Measurements from ENCODE around the gene KCP.

Gene KCP

GRCh38 chr7:128938544-128939074 lies 28.1 kb upstream of the KCP start:
- no peak for DNase-seq

DNA sequence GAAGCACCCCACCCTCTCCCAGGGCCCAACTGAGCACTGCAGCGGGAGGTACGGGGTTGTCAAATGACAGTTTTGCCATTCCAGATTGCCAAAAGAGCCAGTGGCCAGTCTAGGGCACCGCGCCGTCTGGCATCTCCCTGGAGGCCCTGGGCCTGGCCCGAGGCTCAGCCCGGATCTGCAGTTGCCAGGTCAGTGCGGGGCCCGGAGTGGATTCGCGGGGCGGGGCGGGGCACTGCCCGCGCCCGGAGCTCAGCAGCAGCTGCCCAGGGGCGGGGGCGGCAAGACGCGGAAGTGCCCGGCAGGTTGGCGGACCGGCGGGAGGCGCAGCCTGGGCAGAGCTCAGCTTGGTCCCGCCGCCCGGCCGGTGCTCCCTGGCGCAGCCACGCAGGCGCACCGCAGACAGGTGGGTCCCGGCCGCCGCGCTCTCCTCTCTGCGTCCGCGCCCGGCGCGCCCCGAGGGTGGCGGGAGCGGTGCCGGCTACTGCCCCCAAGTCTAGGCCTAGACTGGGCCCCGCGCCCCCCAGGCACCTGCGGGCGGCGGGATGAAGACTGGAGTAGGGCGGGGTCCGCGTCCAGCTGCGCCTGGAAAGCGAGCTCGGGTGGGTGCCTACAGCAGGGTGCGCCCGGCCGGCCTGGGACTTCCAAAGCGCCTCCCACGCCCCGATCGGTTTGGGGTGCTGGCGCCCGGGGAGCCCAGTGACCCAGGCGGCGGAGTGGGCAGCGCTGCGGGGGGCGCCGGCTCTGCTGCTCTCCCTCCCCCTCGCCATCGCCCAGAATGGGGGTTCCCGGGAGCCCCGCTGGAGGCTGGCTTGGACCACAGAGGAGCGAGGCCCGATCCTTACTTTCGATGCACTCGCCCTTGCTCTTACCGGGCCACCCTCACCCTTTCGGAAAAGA lies 27.4 kb upstream of the KCP start, which contains the start of gene IRF5:
TSS of gene IRF5 (plus strand) at position 281 of the 897 bp plus-strand sequence. CDS start 4,155 bp downstream, outside the sequence.
- no peak for DNase-seq

- DNase-seq = no peak
Measured at GRCh38 chr7:128937271-128937646, 26.8 kb upstream of the KCP start.

GRCh38 chr7:128936798-128937197 lies 26.3 kb upstream of the KCP start:
- DNase-seq = no peak

DNA sequence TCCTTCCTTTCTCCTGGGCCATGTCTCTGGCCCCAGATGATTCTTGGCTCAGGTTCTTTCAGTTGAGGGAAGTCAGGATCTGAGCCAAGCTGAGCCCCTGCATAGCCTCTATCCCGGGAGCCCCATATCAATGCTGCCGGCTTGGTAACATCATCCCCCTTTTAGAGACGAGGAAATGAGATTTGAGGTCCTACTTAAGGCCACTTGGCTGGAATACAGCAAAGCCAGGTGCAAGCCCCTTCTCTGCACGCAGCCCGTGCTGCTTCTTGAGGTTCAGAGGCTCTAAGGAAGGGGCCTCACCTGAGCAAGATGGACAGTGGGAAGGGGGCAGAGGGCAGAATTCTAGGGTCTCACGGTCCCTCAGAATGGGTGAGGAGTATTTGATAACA lies 24.8 kb upstream of the KCP start:
- no peak for DNase-seq

DNA sequence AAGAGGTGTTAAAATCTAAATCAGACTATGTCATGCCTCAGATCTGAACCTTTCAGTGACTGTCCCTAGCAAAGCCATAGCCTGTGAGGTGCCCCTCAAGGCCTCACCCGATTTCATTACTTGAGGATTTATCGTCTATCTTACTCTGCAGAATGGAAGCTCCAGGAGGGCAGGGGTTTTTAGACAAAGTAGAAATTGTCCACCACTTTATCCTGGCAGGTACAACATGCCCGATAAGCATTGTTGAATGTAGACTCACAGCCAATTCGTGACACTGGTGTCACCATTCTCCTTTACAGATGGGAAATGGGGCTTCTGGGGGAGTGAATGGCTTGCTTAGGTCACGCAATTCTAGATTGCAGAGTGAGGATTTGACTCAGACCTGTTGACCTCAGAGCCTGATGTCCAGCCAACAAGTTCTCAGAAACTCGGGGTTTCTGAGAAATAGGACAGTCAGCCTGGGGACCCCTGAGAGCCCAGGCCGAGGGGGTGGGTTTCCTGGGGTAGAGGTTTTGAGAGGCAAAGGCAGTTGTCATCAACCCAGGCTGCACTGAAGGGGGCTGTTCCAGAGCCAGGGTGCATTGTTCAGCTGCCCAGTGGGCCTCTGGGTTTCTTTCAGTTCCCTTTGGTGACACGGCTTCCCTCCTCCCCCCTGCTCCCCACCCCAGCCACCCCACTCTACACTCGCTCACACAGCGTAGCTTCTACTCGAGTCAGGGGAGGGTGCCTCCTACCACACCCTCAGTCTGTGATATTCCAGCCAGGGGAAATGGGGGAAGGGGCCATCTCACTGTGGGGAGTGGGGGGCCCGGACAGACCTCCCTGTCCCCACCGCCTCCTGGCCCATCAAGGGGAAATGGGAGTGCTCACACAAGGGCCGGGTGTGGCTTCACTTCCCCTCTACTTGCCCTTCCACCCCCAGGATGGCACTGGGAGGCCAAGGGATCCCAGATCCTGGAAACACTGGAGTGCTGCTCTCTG lies 24.1 kb upstream of the KCP start:
- DNase-seq = peak in 1 of 2 donors; percentile 36

DNA sequence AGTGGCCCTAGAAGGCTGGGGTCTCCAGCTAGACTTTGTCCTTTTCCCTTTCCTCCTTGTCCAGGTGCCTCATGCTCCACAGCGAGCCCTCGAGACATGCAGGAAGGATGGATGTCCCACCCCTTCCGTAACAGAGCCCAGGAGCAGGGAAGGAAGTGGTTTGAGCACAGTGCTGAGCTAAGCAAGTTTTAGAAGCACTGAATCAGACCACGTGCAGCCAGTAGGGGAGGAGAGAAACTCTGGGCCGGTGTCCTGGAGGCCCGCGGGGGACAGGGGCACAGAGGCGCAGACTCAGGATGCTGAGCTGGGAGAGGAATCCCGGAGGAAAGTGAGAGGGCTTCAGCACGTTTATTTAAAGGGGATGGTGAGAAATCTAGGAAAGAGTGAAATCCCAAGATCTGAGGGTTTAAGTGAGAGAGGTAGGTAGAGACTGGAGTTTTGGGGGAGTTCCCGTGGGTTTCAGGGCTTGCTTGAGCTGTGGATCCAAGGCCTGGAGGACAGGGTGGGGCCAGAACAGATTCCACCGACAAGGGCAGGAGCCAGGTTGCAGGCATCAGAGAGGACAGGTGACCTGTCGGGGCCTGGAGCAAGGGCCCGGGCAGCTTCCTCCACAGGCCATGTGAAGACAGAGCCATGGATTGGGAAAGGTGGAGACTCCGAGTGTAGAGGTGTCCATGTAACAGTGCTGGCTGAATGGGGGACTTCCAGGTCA lies 22.8 kb upstream of the KCP start:
- peak; percentile 29 to 60 for DNase-seq

GRCh38 chr7:128932862-128933179 lies 22.3 kb upstream of the KCP start:
- no peak for DNase-seq

- no peak for DNase-seq
Measured at GRCh38 chr7:128931965-128932861, 21.7 kb upstream of the KCP start.

DNA sequence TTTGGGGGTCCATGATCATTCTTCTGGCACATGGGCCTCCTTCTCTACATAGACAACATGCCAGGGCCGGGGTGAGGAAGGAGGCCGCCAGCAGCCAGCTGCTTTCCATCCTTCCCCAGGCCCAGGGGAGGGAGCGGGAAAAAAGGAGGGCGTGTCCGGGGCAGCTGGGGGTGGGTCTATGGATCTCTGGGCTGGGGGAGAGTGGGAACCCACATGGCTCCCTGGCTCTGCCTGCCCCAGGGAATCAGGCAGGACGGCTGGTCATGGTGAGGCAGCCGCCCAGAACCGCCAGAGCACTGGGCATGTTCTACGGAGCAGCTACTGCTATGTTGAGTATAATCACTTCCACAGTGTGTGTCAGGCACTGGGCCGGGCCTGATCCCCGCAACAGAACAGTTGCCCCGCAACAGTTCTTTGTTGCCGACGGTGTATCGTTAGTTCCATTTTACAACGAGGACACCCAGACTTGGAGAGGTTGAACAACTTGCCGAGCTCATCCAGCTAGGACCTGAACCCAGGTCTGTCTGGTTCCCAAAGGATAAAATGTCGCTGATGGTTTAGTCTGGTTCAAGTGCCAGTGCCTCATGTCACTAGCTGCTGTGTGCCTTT lies 20.8 kb upstream of the KCP start:
- no peak for DNase-seq

GRCh38 chr7:128928882-128929788 lies 18.6 kb upstream of the KCP start:
- no peak for DNase-seq

DNA sequence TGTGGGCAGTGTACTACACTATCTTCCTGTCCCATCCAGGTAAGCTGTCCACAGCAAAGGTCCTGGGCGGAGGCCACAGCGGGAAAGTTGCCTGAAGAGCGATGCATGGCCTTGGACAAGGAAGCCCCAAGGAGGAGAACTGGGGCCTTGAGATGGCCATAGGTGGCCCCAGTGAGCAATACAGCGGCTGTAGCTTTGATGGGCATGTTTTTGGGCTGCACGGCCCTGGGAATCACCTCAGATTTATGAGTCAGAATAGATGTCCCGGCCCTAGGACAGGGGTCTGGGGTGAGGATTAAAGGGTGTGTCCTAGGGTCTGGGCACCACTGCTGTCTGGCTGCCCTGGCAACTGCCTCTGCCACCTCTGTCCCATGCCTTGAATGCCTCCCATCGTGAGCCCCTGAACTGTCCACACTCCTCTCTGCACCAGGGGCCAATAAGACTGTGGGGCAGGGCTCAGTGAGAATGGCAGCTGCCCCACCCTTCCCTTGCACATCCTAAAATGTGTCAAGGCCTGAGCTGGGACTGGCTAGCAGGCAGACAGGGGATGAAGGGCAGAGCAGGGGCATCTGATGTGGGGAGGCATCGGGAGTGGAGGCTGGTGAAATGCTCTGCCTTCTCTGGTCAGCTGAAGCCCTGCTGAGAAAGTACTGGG lies 17.8 kb upstream of the KCP start:
- no peak for DNase-seq

DNA sequence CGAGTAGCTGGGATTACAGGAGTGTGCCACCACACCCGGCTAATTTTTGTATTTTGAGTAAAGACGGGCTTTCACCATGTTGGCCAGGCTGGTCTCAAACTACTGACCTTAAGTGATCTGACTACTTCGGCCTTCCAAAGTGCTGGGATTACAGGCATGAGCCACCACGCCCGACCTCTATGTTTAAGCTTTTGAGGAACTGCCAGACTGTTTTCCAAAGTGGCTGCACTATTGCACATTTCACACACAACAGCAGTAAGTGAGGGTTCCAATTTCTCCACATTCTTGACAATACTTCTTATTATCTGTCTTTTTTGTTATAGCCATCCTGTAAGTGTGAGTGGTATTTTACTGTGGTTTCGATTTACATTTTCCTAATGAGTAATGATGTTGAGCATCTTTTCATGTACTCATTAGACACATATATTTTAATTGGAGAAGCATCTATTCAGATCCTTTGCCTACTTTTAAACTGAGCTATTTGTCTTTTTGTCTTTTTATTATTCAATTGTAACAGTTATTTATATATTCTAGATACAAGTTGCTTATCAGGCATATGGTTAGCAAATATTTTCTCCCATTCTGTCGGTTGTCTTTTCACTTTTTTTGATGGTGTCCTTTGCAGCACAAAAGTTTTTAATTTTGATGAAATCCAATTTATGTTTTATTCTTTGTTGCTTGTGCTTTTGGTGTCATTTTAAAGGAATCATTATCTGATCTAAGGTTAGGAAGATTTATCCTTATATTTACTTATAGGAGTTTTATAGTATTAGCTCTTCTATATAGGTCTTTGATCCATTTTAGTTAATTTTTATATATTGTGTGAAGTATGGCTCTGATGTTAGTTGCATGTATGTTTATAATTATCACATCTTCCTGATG lies 14.4 kb upstream of the KCP start:
- no peak for DNase-seq

DNA sequence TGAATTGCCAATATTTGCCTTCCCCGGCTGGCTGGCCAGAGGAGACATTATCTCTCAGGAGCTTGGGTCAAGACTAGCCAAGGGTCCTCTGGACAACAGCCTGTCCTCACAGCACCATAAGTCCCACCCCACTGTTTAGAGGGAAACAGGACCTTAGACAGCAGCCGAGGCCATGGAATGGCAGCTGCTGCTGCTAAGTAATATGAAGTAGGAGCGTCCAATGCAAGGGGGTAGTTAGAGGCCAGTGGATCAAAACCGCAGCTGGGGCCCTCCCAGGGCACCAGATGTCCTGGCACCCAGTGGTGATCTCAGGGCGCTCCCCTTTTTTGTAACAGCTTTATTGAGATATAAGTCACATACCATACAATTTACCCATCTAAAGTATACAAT lies 12.9 kb upstream of the KCP start:
- DNase-seq = no peak

- DNase-seq = no peak
Measured at GRCh38 chr7:128922496-128923410, 12.2 kb upstream of the KCP start.

DNA sequence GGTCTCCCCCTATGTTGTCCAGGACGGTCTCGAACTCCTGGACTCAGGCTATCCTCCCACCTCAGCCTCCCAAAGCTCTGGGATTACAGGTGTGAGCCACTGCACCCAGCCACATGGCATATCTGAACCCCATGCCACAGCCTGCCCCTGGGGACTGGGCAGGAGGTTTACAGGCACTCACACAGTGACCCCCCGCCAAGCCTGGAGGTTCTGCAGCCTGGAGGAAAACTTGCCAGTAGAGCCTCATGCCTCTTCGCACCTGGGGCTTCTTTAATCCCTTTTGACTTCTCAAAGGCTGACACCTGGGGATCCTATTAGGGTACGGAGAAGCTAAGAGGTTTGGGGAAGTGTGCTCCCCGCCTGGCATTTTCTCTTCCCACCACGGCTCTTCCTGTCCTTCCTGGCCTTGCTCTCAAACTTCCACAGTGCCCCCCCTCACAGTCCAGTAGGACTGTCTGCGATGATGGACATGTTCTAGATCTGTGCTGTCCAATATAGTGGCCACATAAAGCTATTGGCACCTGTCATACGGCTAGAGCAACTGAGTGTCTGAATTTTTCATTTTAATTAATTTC lies 11.4 kb upstream of the KCP start:
- no peak for DNase-seq
